HepG2 (cell line): Measurements from ENCODE around the gene ZNF3. TPM values are rescaled to one million over a fixed set of nuclear protein-coding genes. Genes with fewer than 3 reads are reported as not detected.
A peak's percentile ranks its signal among the peaks of the same experiment; 100 is the strongest.

Experiments used
- ASH2L ChIP-seq: fragments of 300-600, 200-600 bp; sonication (generic); IDR thresholded peaks from 2 replicates; pipeline ENCODE4 v1.7.0; 2017; ENCODE audit warnings: low read depth, mild to moderate bottlenecking, moderate library complexity, mixed read lengths, low read length; ENCODE audit not compliant: insufficient read length
- EEA1 ChIP-seq: sonication (generic); formaldehyde crosslinking; IDR thresholded peaks from 2 replicates; pipeline ENCODE4 v1.5.1; 2020; ENCODE audit warnings: mild to moderate bottlenecking, missing genetic modification reagents, borderline replicate concordance
- HCFC1 ChIP-seq: fragments of 150-350 bp; IDR thresholded peaks from 2 replicates; pipeline ENCODE4 v1.6.1; 2014; ENCODE audit warnings: low read depth, low read length
- MAX ChIP-seq: IDR thresholded peaks from 2 replicates; pipeline ENCODE4 v1.6.1; 2012; ENCODE audit warnings: inconsistent platforms
- MTERF4 ChIP-seq: sonication (generic); formaldehyde crosslinking; IDR thresholded peaks from 2 replicates; pipeline ENCODE4 v1.8.0; 2023; ENCODE audit warnings: mild to moderate bottlenecking, missing genetic modification reagents
- SAP130 ChIP-seq: IDR thresholded peaks from 2 replicates; pipeline ENCODE4 v1.6.1; 2016; ENCODE audit warnings: low read depth
- SYNCRIP ChIP-seq: fragments of 200-400 bp; formaldehyde crosslinking; IDR thresholded peaks from 2 replicates; pipeline ENCODE4 v1.6.1; 2018; ENCODE audit warnings: mild to moderate bottlenecking, low read depth, low read length; ENCODE audit not compliant: insufficient read depth
- TFE3 ChIP-seq: IDR thresholded peaks from 2 replicates; pipeline ENCODE4 v1.6.1; 2016
- U2AF1 ChIP-seq: fragments of 200-400 bp; formaldehyde crosslinking; optimal IDR thresholded peaks from 2 replicates; pipeline ENCODE3; 2017; ENCODE audit warnings: mild to moderate bottlenecking, low read depth, low read length
- ZBTB14 ChIP-seq: sonication (generic); formaldehyde crosslinking; IDR thresholded peaks from 2 replicates; pipeline ENCODE4 v1.4.0; 2020; ENCODE audit warnings: missing genetic modification reagents
- ZBTB25 ChIP-seq: IDR thresholded peaks from 2 replicates; pipeline ENCODE4 v1.6.1; 2018; ENCODE audit warnings: missing genetic modification reagents
- ZEB1 ChIP-seq: IDR thresholded peaks from 2 replicates; pipeline ENCODE4 v1.6.1; 2012; ENCODE audit warnings: mild to moderate bottlenecking, low read depth, inconsistent platforms; ENCODE audit not compliant: insufficient replicate concordance
- ZFAT ChIP-seq: sonication (generic); formaldehyde crosslinking; conservative IDR thresholded peaks from 2 replicates; pipeline ENCODE4 v1.8.1; 2023; ENCODE audit warnings: missing genetic modification reagents, inconsistent platforms
- ZNF275 ChIP-seq: sonication (generic); formaldehyde crosslinking; IDR thresholded peaks from 2 replicates; pipeline ENCODE4 v1.8.0; 2022; ENCODE audit warnings: missing genetic modification reagents, mild to moderate bottlenecking, inconsistent platforms, borderline replicate concordance
- ZNF564 ChIP-seq: sonication (generic); formaldehyde crosslinking; IDR thresholded peaks from 2 replicates; pipeline ENCODE4 v1.8.1; 2023; ENCODE audit warnings: mild to moderate bottlenecking, missing genetic modification reagents
- ZNF614 ChIP-seq: IDR thresholded peaks from 2 replicates; pipeline ENCODE4 v1.6.1; 2018; ENCODE audit warnings: missing biosample characterization, missing genetic modification reagents, inconsistent platforms, borderline replicate concordance
- ZNF691 ChIP-seq: sonication (generic); formaldehyde crosslinking; IDR thresholded peaks from 2 replicates; pipeline ENCODE4 v1.4.0; 2020; ENCODE audit warnings: missing genetic modification reagents, low read depth, mild to moderate bottlenecking, borderline replicate concordance
- ZNF720 ChIP-seq: sonication (generic); formaldehyde crosslinking; IDR thresholded peaks from 2 replicates; pipeline ENCODE4 v1.4.0; 2020; ENCODE audit warnings: missing genetic modification reagents
- ZSCAN5A ChIP-seq: sonication (generic); formaldehyde crosslinking; IDR thresholded peaks from 2 replicates; pipeline ENCODE4 v1.8.0; 2022; ENCODE audit warnings: mild to moderate bottlenecking, missing genetic modification reagents, borderline replicate concordance
- polyA plus RNA-seq, 8 experiments: library from polyadenylated mRNA; depleted of rRNA in 3 of 8; stranded (reverse) in 7 of 8; unstranded in 1 of 8; fragments of >200 nt; fragmentation: Illumina TruSeq in 4 of 8; extraction: Trizol in 4 of 8; gene quantifications; 2 replicates each; pipeline versions ENCODE4 v1.2.1 to v1.2.3, GENCODE V29; 2011 to 2016; ENCODE audit warnings: low read depth in 4 of 8, missing spikeins in 1 of 8, mixed read lengths in 1 of 8; ENCODE audit not compliant: insufficient read depth in 1 of 8
- total RNA-seq, 5 experiments: library from RNA; depleted of rRNA; stranded (reverse); fragments of >200 nt; fragmentation: Illumina TruSeq; extraction: Trizol; gene quantifications; 2 replicates each; pipeline ENCODE4 v1.2.3, GENCODE V29; 2016; ENCODE audit warnings: low read depth in 1 of 5

Gene ZNF3
- total and polyA plus RNA-seq, 2 of the 13 experiments (the other 11 are each of a cell fraction or from before 2014, with no cell fraction given), result 33.7 to 56.9 TPM

- TF ChIP-seq MTERF4 (CRISPR knock-in tag) (no peak), HCFC1 (peak; percentile 25; the same call in 1 of the 2 replicates), ZFAT (CRISPR knock-in tag) (no peak), SAP130 (CRISPR knock-in tag) (peak; percentile 87), ZNF691 (CRISPR knock-in tag) (peak; percentile 45; the same call in 1 of the 2 replicates), ZNF564 (CRISPR knock-in tag) (no peak), ZNF720 (CRISPR knock-in tag) (no peak), ZEB1 (peak; percentile 43), MAX (peak; percentile 78), ASH2L (peak; percentile 74), U2AF1 (peak; percentile 76), SYNCRIP (no peak), EEA1 (CRISPR knock-in tag) (no peak), ZBTB25 (CRISPR knock-in tag) (peak; percentile 90), ZNF614 (CRISPR knock-in tag) (peak; percentile 33; the same call in 1 of the 2 replicates), ZNF275 (no peak), ZSCAN5A (CRISPR knock-in tag) (no peak), TFE3 (CRISPR knock-in tag) (peak; percentile 44; the same call in 1 of the 2 replicates), ZBTB14 (CRISPR knock-in tag) (peak; percentile 69)
Observed at GRCh38 chr7:100049441-100050291, 31.9 kb downstream of the ZNF3 start, which contains the start of gene ZSCAN21 (continued).
